Measurements from ENCODE around the gene TMEM72. TPM values are rescaled to one million over a fixed set of nuclear protein-coding genes. Genes with fewer than 3 reads are reported as not detected.

The TMEM72 gene
- total RNA-seq, 2 donors from 2014 or later: 1.6 TPM; not detected in 1

Other genes with a start within 250 kb of the TMEM72 start
- 10 to 100 TPM in 1 of 2 donors, 1 to 10 TPM in 1; 6.1 to 31.0 TPM for gene RASSF4, start 48.5 kb downstream of the TMEM72 start, total RNA-seq
- 100 to 1,000 TPM in 1 of 2 donors, 10 to 100 TPM in 1; 27.2 to 144 TPM for gene DEPP1, start 67.5 kb downstream of the TMEM72 start, total RNA-seq
- gene ZNF22, start 89.6 kb downstream of the TMEM72 start, total RNA-seq: 10 to 100 TPM; 15.8 to 24.2 TPM